OCI-LY3 (cell line): ENCODE measurements around the gene FARP1.

ENCODE experiments used
- CTCF ChIP-seq: fragments of 200-600, 300-600 bp; sonication (generic); IDR thresholded peaks from 2 replicates; pipeline ENCODE4 v1.5.1; 2014; ENCODE audit warnings: antibody characterized with exemption, low read length, low read depth
- EZH2phosphoT487 ChIP-seq: fragments of 200-600 bp; shearing (Covaris generic); IDR thresholded peaks from 2 replicates; pipeline ENCODE4 v1.6.1; 2018; ENCODE audit warnings: antibody characterized with exemption, mixed run types, low read depth

- no peak for TF ChIP-seq CTCF
- TF ChIP-seq EZH2phosphoT487 = no peak
Measured at GRCh38 chr13:98110749-98111148, 32.1 kb upstream of the FARP1 start.
